Adrenal gland (tissue), 12 donors: ENCODE results near the gene RASGRP4. TPM values are rescaled to one million over a fixed set of nuclear protein-coding genes. Genes with fewer than 3 reads are reported as not detected.

ENCODE experiments used
- DNase-seq, 7 donors: peaks; one replicate each; pipeline ENCODE4 v3.0.0-alpha.2; 2019 to 2020
- H3K27ac ChIP-seq, 5 donors: fragments of 200-600 bp; sonication (generic) in 4 of 5; 1 replicate in 3 of 5; 2 replicates in 2 of 5; pipeline versions ENCODE4 v1.5.1 to v1.8.0; 2016 to 2020; ENCODE audit warnings: mild to moderate bottlenecking in 1 of 5
- H3K27me3 ChIP-seq: fragments of 200-600 bp; 2 replicates; pipeline ENCODE4 v1.8.0; 2021
- H3K36me3 ChIP-seq, 2 donors: fragments of 200-600 bp; replicated peaks in 1 of 2; 1 replicate in 1 of 2; 2 replicates in 1 of 2; pipeline versions ENCODE4 v1.5.1 to v1.8.0; 2018 to 2022
- H3K4me1 ChIP-seq, 2 donors: fragments of 200-600 bp; replicated peaks in 1 of 2; 1 replicate in 1 of 2; 2 replicates in 1 of 2; pipeline versions ENCODE4 v1.5.1 to v1.8.0; 2018 to 2021
- H3K4me3 ChIP-seq, 4 donors: fragments of 200-600 bp; sonication (generic) in 3 of 4; one replicate each; pipeline ENCODE4 v1.5.1; 2016 to 2018
- H3K9me3 ChIP-seq, 3 donors: fragments of 200-600 bp; sonication (generic) in 1 of 3; replicated peaks in 1 of 3; 1 replicate in 2 of 3; 2 replicates in 1 of 3; pipeline versions ENCODE4 v1.5.1 to v1.8.0; 2016 to 2021
- CTCF ChIP-seq, 6 experiments: fragments of 450-650 bp in 4 of 6; fragments of 200-600 bp in 2 of 6; sonication (generic) in 1 of 6; IDR thresholded peaks; 1 replicate in 5 of 6; 2 replicates in 1 of 6; pipeline versions ENCODE4 v1.5.1 to v1.8.0; 2016 to 2021; ENCODE audit warnings: antibody characterized with exemption in 6 of 6, mild to moderate bottlenecking in 2 of 6, moderate library complexity in 1 of 6
- POLR2A ChIP-seq, 2 donors: fragments of 450-650 bp; IDR thresholded peaks; one replicate each; pipeline ENCODE4 v1.6.1; 2017; ENCODE audit warnings: antibody characterized with exemption in 2 of 2, mild to moderate bottlenecking in 2 of 2, moderate library complexity in 1 of 2
- WGBS, 4 donors: extraction: QIAGEN DNeasy Blood & Tissue Kit in 2 of 4; methylation state at CpG; one replicate each; pipeline versions ENCODE4 v1.1.5 to v1.1.7; 2013 to 2017; 5-methylcytosine and 5-hydroxymethylcytosine counted together
- intact Hi-C, 2 donors: fragments of 100-400 bp; cut with DNase I; formaldehyde crosslinking; loops; one replicate each; pipeline versions ENCODE4 v1.14.1 to v1.15.0; 2022 to 2023
- polyA plus RNA-seq, 3 donors: library from polyadenylated mRNA; stranded (reverse); fragments of 200-250 nt in 2 of 3; fragments of 350-450 nt in 1 of 3; fragmentation: Illumina TruSeq in 1 of 3; extraction: RNeasy Lipid Tissue Mini Kit (QIAGEN cat#74804) in 1 of 3; gene quantifications; one replicate each; pipeline ENCODE4 v1.2.3, GENCODE V29; 2013 to 2014
- total RNA-seq, 9 donors: library from RNA; depleted of rRNA in 4 of 9; stranded (reverse); fragments of >200 nt in 4 of 9; fragments of 120-200 nt in 1 of 9; fragmentation: NEBNext Ultra II Directional in 1 of 9; extraction: Animal tissue kit (Norgen Biotek cat#: 25700) in 1 of 9; gene quantifications; one replicate each; pipeline versions ENCODE4 v1.1.0 to v1.2.4, GENCODE V29; 2013 to 2023
- donor health status: healthy with polysubstance abuse.
- donor health status: Bipolar disorder and iron deficiency.
- donor health status: DM: yes; HTN: yes; CAD: no.
- donor health status: DM: no; HTN: no; CAD: no.
- donor health status: DM: no; HTN: no; CAD: no.
- donor health status: DM: yes; HTN: yes; CAD: no.

Gene RASGRP4
- total and polyA plus RNA-seq, 12 donors: 0.22 to 10.0 (median 4.2) TPM

- H3K9me3 ChIP-seq: no peaks in the 10 kb centered on the region
- 7 to 12% (median 9%) methylated on average over 4 to 36 of the region's 36 CpGs for WGBS, 4 donors
- H3K36me3 ChIP-seq: peaks cover 0 to 20% of the 10 kb centered on the region in 2 donors
- intact Hi-C loops: no loop called here
- TF ChIP-seq POLR2A (IDR thresholded peaks at IDR 0.05): no peak
- no peaks in the 10 kb centered on the region for H3K27me3 ChIP-seq
- H3K4me1 ChIP-seq: peaks cover 14 to 29% of the 10 kb centered on the region in 2 donors
- H3K4me3 ChIP-seq: peak overlapping the region in 1 of 4 donors; percentile 58
- DNase-seq: peak in 1 of 7 donors; percentile 20
- H3K27ac ChIP-seq: peak overlapping the region in 2 of 5 donors; percentile 62 to 81
Observed at GRCh38 chr19:38386971-38387549, 39.0 kb downstream of the RASGRP4 start.

- peaks cover 0 to 26% of the 10 kb centered on the region in 2 donors for H3K36me3 ChIP-seq
- no peaks in the 10 kb centered on the region for H3K9me3 ChIP-seq
- no peak for TF ChIP-seq CTCF (IDR thresholded peaks at IDR 0.05)
- no peak for TF ChIP-seq POLR2A (IDR thresholded peaks at IDR 0.05)
- DNase-seq: no peak
- intact Hi-C loops: no loop called here
- no peak overlapping the region for H3K27ac ChIP-seq
- no peak overlapping the region for H3K4me3 ChIP-seq
- WGBS, 4 donors: 49 to 76% (median 56%) methylated on average over 18 to 61 of the region's 61 CpGs
- no peaks in the 10 kb centered on the region for H3K27me3 ChIP-seq
- H3K4me1 ChIP-seq: peaks cover 14 to 29% of the 10 kb centered on the region in 2 donors
Observed at GRCh38 chr19:38386300-38386970, 39.6 kb downstream of the RASGRP4 start.

- H3K27me3 ChIP-seq: no peaks in the 10 kb centered on the region
Observed at GRCh38 chr19:38385804-38386257, 40.2 kb downstream of the RASGRP4 start.

GRCh38 chr19:38385057-38385803 is 40.8 kb downstream of the RASGRP4 start:
- TF ChIP-seq POLR2A (IDR thresholded peaks at IDR 0.05) (no peak), CTCF (IDR thresholded peaks at IDR 0.05) (no peak)
- no peak overlapping the region for H3K27ac ChIP-seq
- WGBS, 4 donors: 81 to 86% (median 84%) methylated on average over 28 to 40 of the region's 40 CpGs
- no peak overlapping the region for H3K4me3 ChIP-seq
- no peaks in the 10 kb centered on the region for H3K27me3 ChIP-seq
- no peaks in the 10 kb centered on the region for H3K9me3 ChIP-seq
- H3K36me3 ChIP-seq: peaks cover 0 to 36% of the 10 kb centered on the region in 2 donors
- H3K4me1 ChIP-seq: peaks cover 14 to 29% of the 10 kb centered on the region in 2 donors
- intact Hi-C loops: no loop called here
- no peak for DNase-seq

More at GRCh38 chr19:38385804-38386257, 40.2 kb downstream of the RASGRP4 start:
- intact Hi-C loops: no loop called here
- no peak for DNase-seq
- Histone ChIP-seq H3K4me1 (peaks cover 14 to 29% of the 10 kb centered on the region in 2 donors), H3K4me3 (no peak overlapping the region), H3K27ac (no peak overlapping the region), H3K9me3 (no peaks in the 10 kb centered on the region), H3K36me3 (peaks cover 0 to 32% of the 10 kb centered on the region in 2 donors)
- no peak for TF ChIP-seq POLR2A (IDR thresholded peaks at IDR 0.05)
- no peak for TF ChIP-seq CTCF (IDR thresholded peaks at IDR 0.05)
- WGBS, 4 donors: 62 to 81% (median 66%) methylated on average over 15 to 40 of the region's 40 CpGs
